GM18870 (cell line): ENCODE data around the gene NSG2.

ENCODE experiments used
- ATAC-seq: cut with Tn5 transposase; IDR thresholded peaks from one replicate; pipeline ENCODE4 v1.9.1; 2021; ENCODE audit warnings: moderate library complexity; ENCODE audit not compliant: unreplicated experiment

Gene NSG2

GRCh38 chr5:174148721-174149120 is 103.2 kb downstream of the NSG2 start:
- no peak for ATAC-seq

- ATAC-seq: no peak
These were observed 103.9 kb downstream of the NSG2 start for GRCh38 chr5:174149426-174149825.

DNA sequence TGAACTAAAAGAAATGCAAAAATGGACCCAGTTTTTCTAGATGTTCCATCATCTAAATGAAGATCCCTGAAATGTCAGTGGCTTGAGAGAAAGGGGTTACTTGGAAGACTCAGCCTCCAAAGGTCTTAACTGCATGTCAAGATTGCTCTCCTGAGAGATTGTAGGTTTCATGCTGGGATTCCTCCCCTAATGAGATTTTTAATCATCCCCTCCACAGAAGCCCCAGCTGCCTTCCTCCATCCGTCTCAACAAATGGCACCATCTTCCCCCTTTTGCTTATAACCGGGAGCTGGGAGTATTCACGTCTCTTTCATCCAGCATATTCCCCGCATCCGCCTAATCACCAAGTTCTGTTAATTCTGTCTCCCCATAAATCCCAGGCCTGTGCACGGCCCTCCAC is 104.5 kb downstream of the NSG2 start:
- no peak for ATAC-seq

DNA sequence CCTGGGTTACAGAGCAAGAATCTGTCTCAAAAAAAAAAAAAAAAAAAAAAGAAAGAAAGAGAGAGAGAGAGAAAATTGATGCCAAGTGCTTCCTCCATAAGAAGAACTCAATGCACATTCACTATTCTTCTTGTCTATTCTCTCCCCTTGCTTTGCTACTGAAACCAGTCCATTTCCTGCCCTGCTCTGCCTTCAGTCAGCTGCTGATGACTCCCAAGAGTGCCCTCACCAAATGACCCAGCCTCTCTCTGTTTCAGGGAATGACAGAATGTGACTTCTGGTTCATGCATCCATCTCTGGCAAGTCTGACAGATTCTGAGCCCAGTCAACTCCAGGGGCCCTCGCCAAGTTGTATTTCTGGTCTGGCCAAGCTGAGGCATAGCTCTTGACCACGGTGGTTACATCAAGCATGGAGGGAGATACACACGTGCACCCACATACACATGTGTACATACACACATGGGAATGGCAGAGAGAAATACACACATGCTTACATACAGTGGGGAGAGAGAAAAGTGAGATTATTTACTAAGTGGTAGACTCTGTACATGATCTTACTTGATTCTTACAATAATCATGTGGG is 106.2 kb downstream of the NSG2 start:
- no peak for ATAC-seq

- ATAC-seq: no peak
These were observed 109.1 kb downstream of the NSG2 start for GRCh38 chr5:174154559-174154958.

DNA sequence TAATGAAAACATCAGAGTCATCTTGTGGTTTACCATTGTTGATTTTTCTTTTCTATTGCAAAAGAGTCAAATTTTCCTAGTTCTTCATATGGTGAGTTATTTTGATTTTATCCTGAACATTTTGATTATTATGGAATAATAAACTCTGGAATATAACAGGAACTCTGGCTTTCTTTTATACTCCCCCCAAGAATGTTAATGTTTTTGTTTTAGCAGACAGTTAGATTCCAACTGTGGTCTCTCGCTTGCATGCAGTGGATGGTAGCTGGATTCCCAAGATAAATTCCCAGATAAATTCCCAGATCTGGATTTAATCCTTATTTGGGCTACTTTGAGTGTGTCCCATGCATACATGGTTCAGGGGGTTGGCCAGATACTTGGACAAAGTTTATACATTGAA is 109.8 kb downstream of the NSG2 start:
- no peak for ATAC-seq

DNA sequence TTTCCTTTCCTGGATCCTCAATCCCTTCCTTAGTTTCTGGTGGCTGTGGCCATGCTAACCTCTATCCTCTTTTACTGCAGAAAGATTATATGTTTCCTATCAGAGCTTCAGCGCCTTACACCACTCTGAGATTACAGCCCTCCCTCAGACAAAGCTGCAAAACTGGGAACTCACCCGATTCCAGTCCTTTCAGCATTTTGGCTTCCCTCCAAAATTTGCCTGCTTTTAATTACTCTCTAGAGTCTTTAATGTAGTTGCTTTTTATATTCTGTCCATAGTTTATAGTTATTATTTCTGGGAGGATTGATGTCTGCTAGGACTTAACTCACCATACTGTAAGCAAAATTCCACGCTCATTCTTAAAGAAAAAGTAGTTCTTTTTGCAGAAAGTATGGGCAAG is 110.2 kb downstream of the NSG2 start:
- ATAC-seq: no peak

GRCh38 chr5:174157048-174157447 is 111.5 kb downstream of the NSG2 start:
- no peak for ATAC-seq
